GM12874 (cell line): ENCODE measurements around the gene OGG1.

Source experiments
- TF ChIP-seq, protein P1 (sequence below): IDR thresholded peaks from 2 replicates; pipeline ENCODE4 v1.5.1; 2011; ENCODE audit warnings: low read depth, mild to moderate bottlenecking, control low read depth, low read length, moderate library complexity; ENCODE audit not compliant: insufficient read depth

The OGG1 gene

DNA sequence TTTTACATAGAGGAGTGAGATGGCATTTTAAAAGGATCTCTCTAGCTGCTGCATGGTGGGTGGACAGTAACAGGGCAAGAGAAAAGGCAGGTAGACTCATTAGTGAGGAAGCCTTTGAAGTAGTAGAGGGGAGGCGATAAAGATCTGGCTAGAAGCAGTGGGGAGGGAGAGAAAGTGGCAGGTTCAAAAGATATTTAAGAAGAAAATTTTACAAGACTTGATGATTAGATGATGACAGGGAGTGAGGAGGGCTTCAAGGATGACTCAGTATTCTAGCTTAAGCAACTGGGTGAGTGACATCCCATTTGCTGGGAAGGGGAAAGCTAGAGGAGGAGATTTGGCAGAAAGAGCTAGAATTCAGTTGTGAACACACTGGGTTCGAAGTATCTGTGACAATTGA lies 22.0 kb upstream of the OGG1 start:
- TF ChIP-seq, protein P1, sequence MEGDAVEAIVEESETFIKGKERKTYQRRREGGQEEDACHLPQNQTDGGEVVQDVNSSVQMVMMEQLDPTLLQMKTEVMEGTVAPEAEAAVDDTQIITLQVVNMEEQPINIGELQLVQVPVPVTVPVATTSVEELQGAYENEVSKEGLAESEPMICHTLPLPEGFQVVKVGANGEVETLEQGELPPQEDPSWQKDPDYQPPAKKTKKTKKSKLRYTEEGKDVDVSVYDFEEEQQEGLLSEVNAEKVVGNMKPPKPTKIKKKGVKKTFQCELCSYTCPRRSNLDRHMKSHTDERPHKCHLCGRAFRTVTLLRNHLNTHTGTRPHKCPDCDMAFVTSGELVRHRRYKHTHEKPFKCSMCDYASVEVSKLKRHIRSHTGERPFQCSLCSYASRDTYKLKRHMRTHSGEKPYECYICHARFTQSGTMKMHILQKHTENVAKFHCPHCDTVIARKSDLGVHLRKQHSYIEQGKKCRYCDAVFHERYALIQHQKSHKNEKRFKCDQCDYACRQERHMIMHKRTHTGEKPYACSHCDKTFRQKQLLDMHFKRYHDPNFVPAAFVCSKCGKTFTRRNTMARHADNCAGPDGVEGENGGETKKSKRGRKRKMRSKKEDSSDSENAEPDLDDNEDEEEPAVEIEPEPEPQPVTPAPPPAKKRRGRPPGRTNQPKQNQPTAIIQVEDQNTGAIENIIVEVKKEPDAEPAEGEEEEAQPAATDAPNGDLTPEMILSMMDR = no peak

DNA sequence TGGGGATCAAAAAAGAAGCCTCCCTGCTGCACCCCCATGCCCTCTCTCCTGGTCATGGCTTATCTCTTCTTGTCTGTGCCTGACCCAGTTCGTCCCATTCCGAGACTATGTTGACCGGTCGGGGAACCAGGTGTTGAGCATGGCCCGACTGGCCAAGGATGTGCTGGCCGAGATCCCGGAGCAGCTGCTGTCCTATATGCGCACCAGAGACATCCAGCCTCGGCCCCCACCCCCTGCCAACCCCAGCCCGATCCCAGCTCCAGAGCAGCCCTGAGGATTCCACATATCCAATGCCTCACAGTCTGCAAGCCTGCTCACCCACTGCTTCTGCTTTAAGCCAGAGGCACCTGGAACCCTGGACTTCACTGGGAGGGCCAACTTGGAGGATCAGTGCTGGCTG lies 20.3 kb upstream of the OGG1 start:
- TF ChIP-seq, protein P1 = no peak

DNA sequence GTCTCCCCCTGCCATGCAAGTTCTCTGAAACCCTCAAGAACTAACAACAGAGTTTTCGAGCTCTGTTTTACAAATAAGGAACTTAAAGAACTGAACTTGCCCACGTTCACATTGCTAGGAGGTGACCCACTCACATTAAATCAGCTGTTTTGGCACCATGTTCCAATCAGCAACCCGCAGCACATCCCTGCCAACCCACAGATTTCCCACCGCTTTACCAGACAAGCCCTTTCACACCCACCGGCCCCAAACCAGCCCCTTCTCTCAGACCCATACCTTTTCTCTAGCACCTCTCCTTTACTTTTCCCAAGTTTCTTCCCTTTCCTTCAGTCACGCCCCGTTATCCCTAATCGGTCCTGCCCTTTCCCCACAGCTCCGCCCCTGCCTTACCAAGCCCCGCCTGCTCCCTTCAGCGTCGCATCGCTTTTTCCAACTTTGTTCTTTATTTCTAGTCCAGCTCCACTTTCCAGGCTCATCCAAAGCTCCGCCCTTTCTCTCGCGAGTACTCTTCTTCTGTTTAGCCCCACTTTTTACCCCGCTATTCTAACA lies 19.0 kb upstream of the OGG1 start:
- TF ChIP-seq, protein P1 = no peak

DNA sequence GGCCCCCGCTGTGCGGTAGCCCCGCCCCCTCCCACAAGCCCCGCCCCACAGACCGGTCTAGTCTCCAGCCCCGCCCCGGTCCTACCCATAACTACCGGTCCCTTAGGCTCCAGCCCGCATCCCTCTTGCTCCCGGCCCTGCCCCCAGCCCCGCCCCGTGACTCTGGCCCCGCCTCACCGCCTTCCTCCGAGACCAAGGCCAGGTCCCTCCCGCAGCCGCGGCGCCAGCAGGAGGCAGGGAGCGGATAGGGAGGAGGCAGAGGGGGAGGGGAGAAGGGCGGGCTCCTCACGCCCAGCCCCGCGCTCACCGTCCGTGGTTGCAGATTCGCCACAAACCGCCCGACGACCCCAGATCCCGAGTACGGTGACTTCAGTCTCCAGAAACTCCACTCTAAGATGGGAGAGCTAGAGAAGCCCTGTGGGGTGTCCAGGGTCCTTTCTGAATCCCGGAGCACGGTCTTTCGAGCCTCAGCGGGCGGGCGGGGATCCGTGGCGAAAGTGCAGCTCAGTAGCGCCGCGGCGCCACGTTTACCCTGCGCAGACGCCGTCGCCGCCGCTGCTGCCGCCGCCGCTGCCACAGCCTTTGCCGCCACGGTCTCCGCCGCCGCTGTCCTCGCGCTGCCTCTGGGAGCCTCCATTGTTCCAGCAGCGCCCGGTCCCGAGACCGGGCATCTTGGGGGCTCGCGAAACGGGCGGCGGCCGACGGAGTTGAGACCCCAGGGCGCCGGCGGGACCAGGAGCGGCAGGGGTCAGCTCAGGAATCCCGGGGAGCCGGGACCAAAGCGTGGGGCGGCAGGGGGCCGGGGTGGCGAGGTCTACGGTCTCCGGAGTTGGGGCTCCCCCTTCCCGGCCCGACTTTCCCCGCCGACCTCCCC lies 18.3 kb upstream of the OGG1 start, which contains the start of gene BRPF1:
Gene BRPF1, plus strand, starts transcription at position 530 of the 874 bp plus-strand sequence. CDS start 2,406 bp downstream, outside the sequence.
- TF ChIP-seq, protein P1 = no peak

DNA sequence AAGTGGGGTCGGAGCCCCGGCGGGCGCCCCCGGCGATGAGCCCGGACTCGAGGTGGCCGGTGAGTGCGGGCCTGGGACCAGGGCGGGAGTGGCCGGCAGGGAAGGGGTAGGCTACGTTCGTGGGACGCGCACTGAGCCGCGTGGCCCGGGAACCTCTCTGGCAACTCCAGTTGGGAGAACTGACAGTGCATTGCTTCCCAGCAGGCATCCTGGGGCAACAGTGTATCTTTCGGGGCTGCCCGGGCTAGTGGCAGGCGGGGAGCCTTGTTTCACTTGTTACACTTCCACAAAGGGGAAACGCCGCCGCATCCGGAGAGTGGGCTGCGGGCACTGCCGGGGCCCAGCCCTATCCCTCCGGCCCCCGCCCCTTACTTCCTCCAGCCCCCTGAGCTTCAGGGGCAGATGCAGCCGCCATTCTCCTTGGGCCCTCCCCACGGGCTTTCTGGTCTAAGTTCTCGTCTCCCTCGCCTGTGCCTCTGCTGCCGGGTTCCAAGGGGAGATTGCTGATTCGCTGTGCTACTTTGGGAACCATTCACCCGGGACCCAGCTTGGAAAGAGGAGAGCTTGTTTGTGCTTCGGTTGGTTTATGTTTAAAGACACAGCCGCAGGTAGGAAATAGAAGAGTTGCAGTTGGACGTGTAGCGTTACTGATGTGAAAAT lies 17.5 kb upstream of the OGG1 start:
- TF ChIP-seq, protein P1 = no peak

DNA sequence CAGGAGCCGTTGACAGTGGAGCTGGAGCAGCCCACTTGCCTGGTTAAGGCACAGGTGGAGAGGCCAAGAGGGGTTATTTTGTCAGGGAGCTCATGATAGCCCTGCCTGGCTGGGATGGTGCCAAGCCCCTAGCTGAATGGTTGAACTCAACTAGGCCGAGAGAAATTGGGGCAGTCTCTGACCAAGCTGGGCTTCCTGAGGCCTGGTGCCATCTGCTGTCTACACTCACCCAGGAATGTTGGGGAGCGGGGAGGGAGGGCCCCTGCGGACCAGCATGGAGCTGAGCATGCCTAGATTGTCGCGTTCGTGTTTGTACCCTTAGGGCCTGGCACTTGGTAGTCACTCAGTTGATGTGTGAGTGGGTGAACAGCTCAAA lies 17.0 kb upstream of the OGG1 start:
- TF ChIP-seq, protein P1 = no peak

DNA sequence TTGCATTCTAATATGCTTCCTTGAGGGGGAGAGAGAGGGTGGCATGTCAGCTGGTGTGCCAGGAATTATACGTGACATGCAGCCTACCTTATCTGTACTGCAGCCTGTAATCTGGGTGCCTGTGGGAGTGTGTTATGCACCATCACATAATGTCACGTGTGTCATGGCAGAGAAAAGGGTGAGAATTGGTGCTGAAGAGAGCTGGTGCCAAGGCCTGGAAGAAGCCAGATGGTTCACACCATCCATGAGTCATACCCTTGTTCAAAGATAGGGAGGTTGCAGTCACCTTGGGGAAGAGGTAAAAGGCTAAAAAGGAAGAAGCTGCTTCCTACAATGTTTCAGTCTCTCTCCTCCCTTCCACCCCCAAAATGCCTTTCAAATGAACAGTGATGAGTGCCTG lies 12.9 kb upstream of the OGG1 start:
- TF ChIP-seq, protein P1 = no peak
